CD4-positive, alpha-beta T cell treated with Interleukin-6 at 100 ng/mL for 8 hours (primary cell): ENCODE data around the gene KRT34.
"Not testable (repeated sequence)": the region's sequence is repeated elsewhere in the genome, so short reads cannot be mapped to it uniquely, and the experiment has no call there.

ENCODE experiments used
- DNase-seq: peaks from one replicate; pipeline ENCODE4 v3.0.0-alpha.2; 2020; ENCODE audit warnings: mixed read lengths, low spot score

Gene KRT34

GRCh38 chr17:41366070-41366469 lies 16.0 kb downstream of the KRT34 start:
- no peak for DNase-seq

- DNase-seq: no peak
These were observed 18.2 kb downstream of the KRT34 start for GRCh38 chr17:41363881-41364280.

DNA sequence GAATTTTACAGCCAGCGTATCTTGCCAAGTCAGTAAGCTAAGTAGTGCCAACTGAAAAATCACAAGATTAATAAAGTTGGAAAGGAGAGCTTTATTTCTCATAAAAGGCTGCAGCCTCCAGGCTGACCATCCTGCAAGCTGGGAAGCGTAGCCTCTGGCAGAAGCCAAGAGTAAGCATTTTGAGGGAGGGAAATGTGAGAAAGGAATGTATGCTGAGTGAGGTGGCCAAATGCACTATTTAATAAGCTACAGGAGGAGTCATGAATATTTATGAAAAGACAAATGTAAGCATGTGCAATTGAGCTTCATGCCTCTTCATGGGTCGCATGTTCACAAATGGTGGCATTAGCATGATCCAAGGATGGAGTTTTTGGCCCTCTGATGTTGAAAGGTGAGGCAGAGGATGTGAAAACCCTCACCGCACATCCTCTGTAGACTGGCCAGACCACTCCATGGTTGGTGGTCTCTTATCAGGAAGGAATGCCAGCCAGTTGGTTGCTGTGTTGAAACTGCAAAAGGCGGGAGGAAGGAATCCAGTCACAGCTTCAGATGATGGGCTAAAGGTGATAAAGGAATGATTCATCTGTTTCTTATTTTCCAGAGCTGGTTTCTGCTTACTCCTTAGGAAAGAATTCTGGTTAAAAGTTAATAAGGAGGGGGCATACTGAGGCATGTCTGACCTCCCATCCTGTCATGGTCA lies 21.7 kb downstream of the KRT34 start:
- no peak for DNase-seq

DNA sequence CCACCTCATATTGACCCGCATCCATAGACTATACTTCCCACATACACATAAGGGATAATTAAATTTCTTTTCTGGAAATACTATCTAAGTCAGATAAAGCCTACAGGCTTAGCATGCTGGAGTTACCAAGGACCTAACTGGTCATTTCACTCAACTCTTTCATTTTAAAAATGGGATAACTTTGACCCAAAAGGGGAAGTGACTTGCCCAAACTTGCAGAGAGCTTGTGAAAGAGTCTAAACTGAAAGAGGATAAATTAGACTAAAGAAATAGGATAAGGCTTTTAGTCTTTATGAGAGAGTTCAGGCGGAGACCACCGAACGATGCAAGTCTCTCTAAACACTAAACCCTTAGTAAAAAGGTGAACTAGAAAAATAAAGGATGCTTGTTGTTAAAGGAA lies 27.6 kb downstream of the KRT34 start:
- DNase-seq: no peak

DNA sequence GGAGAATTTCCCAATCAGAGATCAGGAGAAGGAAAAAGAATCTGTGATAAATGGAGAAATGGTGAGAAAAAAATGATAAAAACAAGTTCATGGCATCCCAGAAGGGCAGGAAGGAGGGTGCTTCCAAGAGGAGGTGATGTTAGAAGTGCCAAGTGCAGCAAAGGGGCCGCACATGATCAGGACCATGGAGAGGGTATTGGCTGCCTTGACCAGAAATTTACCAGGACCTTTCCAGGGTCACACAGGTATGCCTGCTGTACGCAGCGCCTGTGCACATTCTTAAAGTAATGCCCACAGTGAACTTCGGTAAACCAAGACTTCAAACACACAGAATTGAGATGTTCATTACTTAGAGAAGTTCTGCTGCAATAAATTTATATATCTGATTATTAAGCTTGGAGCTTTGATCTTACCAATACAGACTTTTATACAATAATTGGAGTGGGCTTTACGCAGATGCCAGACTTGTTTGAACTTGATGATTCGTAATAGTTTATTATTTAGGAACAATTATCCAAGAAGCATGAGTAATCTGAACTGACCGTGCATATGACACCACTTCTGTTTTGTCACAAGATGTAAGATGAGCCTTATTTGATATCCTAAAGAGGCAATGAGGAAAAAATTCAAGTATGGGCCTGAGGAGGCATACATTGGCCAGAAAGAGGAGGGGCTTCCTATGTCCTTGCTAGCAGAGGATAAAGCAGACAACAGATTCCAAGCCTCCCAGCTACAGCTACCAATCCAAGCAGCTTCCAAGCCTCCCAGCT lies 29.3 kb downstream of the KRT34 start:
- DNase-seq: no peak

DNA sequence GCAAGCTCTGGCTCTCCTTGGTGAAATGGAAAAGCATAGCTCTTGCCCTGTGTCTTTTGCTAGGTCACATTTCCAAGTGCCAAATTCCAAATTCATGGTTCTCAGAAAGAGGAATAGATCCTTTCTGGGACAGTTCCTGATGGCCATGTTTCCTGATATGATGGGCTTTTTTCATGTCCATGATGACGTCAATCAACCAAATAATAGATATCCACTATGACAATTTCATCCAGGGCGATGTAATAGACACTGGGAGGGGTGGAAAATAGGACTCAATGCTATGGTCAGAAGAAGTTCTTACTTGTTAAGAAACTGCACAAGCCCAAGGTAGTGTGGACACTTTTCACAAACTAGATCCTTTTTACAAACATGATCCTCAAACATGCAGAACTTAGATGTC lies 30.9 kb downstream of the KRT34 start:
- DNase-seq: no peak

GRCh38 chr17:41350381-41350878 lies 31.7 kb downstream of the KRT34 start, which contains the start of gene KRT33A:
KRT33A (minus strand) TSS chr17:41350828; CDS start chr17:41350767, 61 bp downstream.
- not testable (repeated sequence) for DNase-seq

- DNase-seq: no peak
These were observed 34.0 kb downstream of the KRT34 start for GRCh38 chr17:41347869-41348760.

DNA sequence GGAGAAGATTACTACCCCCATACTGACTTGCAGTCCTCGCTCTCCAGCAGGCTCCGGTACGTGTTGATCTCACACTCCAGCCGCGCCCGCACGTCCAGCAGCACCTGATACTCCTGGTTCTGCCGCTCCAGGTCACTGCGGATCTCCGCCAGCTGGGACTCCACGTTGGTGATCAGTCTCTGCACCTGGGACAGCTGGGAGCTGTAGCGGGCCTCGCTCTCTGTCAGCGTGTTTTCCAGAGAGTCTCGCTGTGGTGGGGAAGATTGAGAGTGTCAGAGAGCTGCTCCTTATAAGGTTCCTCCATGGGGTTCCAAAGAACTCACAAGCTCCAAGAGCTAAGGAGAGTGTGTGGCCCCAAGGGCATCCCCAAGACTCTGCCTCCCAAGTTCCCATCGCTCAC lies 35.7 kb downstream of the KRT34 start:
- not testable (repeated sequence) for DNase-seq

- DNase-seq: no peak
These were observed 36.1 kb downstream of the KRT34 start for GRCh38 chr17:41345992-41346391.

DNA sequence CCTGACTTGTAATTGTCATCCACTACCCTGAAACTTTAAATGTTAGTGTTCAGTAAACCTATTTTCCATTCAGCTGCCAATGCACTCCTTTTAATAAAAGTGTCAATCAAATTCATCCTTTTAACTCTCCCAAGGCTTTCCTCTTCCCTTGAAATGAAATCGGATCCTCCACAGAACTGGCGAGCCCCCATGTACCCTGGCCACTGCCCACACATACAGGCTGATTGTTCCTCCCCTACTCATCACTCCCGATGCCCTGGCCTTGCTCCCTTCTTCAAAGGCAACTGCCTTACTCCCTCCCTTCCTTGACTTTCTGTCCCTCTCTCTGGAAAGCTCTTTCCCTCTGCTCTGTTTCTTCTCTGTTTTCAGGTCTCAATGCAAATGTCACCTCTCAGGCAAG lies 39.1 kb downstream of the KRT34 start:
- no peak for DNase-seq

DNA sequence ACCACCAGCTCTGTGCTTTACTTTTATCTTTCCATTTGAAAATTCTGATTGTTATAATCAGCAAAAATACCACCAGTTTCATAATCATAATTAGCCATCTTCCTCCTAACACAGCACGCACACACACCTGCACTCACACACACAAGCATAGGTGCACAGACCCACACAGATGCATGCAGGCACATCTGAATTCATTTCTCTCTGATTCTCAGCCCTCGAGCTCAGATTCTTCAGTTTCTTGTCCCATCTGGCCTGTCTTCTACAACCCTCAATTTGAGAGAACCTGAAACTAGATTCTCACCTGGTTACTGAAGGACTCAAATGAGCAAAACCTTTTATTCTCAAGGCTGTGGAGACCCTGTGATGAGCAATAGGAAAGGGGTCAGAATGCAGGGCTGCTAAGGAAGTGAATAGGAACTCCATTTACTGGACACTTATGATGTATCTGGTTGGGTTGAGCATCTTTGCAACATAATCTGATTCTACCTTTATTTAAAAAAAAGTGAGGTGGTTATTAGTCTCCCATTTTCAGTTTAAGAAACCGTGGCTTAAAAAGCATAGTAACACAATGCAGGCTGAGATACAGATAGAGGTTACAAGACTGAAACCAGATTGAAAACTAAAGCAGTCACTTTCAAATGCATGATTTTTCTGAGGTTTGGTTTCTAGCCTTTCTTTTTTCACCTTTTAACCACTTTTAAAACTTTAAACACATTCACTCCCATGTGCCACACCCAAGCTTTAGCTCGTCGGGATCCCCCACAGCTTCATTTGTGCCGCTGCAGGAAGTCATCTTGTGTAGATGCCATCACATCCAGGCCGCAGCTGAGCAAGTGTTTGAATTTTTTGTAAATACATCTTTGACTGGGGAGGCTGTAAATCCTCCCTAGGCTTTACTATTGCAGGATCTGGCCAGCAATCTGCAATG lies 40.9 kb downstream of the KRT34 start:
- peak; percentile 84 for DNase-seq

DNA sequence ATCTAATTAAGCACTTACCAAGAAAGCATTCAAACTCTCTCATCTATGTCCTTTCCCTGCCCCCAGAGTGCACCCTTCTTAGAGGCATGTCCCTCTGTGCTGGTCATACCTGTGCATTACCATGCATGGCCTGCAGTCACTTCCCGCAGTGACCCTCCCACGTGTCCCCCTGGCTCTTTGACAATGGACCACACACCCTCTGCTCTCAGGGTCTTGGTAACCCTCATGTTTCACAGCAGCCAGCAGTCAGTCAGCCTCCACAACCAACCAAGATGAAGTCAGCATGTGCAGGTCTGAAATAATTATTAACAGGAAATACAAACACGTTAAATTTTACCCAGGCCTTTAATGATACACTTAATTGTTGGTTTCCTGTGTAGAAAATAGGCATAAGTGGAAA lies 41.6 kb downstream of the KRT34 start:
- DNase-seq: no peak

- no peak for DNase-seq
These were observed 42.4 kb downstream of the KRT34 start for GRCh38 chr17:41339571-41340172.

- peak; percentile 81 for DNase-seq
These were observed 43.1 kb downstream of the KRT34 start for GRCh38 chr17:41338961-41339485.

DNA sequence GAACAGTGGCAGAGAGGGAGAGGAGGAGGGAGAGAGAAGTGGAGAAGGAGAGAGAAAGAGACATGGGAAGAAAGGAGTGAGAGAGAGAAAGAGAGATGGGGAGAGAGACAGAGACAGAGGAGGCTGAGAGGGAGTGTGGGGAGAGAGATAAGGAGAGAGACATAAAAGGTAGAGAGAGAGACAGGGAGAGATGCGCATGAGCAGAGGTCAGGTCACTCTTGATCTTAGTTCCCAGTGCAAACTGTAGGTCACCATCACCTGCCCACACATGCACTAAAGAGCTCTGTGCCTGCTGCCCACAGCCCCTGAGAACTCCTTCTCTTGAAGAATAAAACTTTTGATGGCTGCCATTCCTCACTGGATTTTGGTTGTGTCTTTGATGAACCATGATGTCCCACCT lies 46.4 kb downstream of the KRT34 start:
- no peak for DNase-seq

DNA sequence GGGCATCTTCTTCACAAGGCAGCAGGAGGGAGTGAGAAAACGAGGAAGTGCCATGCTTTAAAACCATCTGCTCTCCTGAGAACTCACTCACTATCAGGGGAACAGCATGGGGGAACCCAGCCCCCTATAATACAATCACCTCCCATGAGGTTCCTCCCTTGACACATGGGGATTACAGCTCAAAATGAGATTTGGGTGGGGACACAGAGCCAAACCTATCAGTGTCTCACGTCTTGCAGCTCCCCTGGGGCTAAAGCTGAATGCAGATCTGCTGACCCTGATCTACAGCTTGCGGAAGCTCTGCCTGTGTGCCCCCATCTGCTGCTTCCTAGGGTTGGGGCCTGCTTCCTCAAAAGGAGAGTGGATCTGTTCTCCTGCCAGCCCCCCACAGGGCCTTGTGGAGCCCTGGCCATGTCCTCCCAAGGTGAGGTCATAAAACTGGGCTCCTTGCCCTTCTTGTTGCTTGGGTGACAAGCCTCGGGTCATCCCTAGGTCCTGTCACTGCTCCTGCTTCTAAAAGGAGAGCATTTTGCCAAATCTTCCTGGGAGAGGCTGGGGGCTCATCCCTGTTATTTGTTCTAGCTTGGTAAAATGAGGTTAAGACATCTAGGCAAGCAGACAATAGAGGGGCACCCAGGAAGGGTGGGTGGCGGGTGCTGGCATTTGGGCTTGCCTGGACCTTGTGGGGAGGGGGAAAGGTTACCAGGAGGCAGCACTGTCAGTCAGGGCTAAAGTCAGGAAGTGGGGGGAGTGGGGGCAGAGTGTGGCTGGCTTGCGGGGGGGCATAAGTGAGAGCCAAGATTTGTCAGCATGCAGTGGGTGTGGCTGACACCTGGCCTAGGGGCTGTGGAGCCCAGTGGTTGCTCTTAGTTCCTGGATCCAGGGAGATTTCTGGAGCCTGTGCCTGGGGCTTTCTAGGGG lies 47.5 kb downstream of the KRT34 start:
- peak; percentile 14 for DNase-seq

DNA sequence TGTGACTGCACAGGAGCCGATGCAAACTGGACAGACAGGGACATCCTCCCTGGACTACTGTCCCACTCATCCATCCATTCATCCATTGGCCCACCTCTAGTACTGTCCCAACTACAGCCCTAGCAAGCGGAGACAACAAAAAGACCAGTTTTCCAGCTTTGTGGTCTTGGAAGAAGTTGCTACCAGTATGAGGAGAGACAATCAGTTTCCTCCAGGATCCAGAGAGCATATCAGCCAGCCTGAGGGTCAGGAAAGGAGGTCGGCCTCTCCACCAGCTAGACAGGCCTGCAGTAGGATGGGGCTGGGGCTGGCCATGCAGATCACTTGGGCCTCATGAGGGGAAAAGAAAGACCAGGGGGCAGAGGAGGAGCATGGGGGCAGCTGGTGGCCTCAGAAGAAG lies 48.3 kb downstream of the KRT34 start:
- DNase-seq: no peak

DNA sequence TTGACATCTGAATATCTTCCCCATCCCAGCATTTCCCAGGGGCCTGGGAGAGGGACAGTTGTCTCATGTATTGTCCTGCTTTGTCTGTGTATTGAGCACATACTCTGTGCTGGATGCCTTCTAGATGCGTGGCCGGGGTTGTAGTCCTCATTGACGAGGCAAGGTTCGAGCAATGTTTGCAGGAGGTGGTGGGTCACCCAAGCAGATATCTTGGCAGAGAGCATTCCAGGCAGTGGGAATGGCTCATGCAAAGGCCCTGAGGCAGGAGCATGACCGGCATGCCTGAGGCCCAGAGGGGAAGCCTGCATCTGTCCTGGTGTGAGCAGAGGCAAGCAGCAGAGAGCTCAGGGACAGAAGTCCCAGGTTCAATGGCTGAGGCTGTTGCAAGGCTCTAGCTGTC lies 49.0 kb downstream of the KRT34 start:
- no peak for DNase-seq
